ENCODE results near the gene GSTK1. TPM values are rescaled to one million over a fixed set of nuclear protein-coding genes. Genes with fewer than 3 reads are reported as not detected.

GSTK1 gene
- total and polyA plus RNA-seq, 9 of the 15 experiments (the other 6 are each of a cell fraction or from before 2014, with no cell fraction given): 155 to 441 (median 233) TPM

- TF ChIP-seq KLF13 (tag; IDR thresholded peaks at IDR 0.05; ENCODE audit: borderline replicate concordance, low read depth) (0 out of 2 replicates have a peak, but pooled peaks have one; percentile 34), PBX2 (CRISPR knock-in tag; IDR thresholded peaks at IDR 0.05; ENCODE audit: low read depth) (no peak), PBX2 (tag; conservative IDR thresholded peaks at IDR 0.05; ENCODE audit: low read depth) (no peak), MTA1 (IDR thresholded peaks at IDR 0.05; ENCODE audit: borderline replicate concordance) (no peak), ZNF740 (CRISPR knock-in tag; IDR thresholded peaks at IDR 0.05) (no peak), ZNF740 (tag; IDR thresholded peaks at IDR 0.05) (no peak), EWSR1 (IDR thresholded peaks at IDR 0.05; ENCODE audit: borderline replicate concordance, low read depth, partially characterized antibody) (no peak), ATF2 (CRISPR knock-in tag; IDR thresholded peaks at IDR 0.05) (no peak), TOE1 (IDR thresholded peaks at IDR 0.05; ENCODE audit: borderline replicate concordance) (peak; percentile 34; the same call in 1 of the 2 replicates), TOE1 (CRISPR knock-in tag; IDR thresholded peaks at IDR 0.05; ENCODE audit: borderline replicate concordance, low read depth) (no peak), MYC (IDR thresholded peaks at IDR 0.05; ENCODE audit: low read depth, low read length) (no peak), MYC (CRISPR knock-in tag; IDR thresholded peaks at IDR 0.05; ENCODE audit: borderline replicate concordance, low read depth) (peak; percentile 48; the same call in 1 of the 2 replicates), BRCA1 (IDR thresholded peaks at IDR 0.05) (no peak), BRCA1 (CRISPR knock-in tag; IDR thresholded peaks at IDR 0.05) (peak; percentile 98; the same call in 1 of the 2 replicates), KHSRP (IDR thresholded peaks at IDR 0.05) (no peak), CEBPG (CRISPR knock-in tag; IDR thresholded peaks at IDR 0.05) (peak; percentile 54), CEBPG (tag; conservative IDR thresholded peaks at IDR 0.05 in 1 of 2, IDR thresholded peaks at IDR 0.05 in 1 of 2) (no peak), PHB (CRISPR knock-in tag; IDR thresholded peaks at IDR 0.05) (no peak), RBM25 (IDR thresholded peaks at IDR 0.05; ENCODE audit: low read depth, low read length, severe bottlenecking) (no peak)
- TF ChIP-seq, protein P1, sequence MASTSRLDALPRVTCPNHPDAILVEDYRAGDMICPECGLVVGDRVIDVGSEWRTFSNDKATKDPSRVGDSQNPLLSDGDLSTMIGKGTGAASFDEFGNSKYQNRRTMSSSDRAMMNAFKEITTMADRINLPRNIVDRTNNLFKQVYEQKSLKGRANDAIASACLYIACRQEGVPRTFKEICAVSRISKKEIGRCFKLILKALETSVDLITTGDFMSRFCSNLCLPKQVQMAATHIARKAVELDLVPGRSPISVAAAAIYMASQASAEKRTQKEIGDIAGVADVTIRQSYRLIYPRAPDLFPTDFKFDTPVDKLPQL (IDR thresholded peaks at IDR 0.05; ENCODE audit: extremely low read depth, insufficient read length): no peak
Observed at GRCh38 chr7:143287339-143287934, 24.2 kb downstream of the GSTK1 start (continued).

Data from K562 (cell line).